ENCODE data around the gene SFTPA1.
"Not testable (repeated sequence)": the region's sequence is repeated elsewhere in the genome, so short reads cannot be mapped to it uniquely, and the experiment has no call there.

The SFTPA1 gene

GRCh38 chr10:79638318-79638717 is 27.6 kb downstream of the SFTPA1 start:
- TF ChIP-seq CTCF (IDR thresholded peaks at IDR 0.05; ENCODE audit: insufficient read depth, low read length, poor library complexity, severe bottlenecking): no peak
- Histone ChIP-seq H3K4me3 (replicated peaks; ENCODE audit: low read depth, low read length) (no peak overlapping the region), H3K27me3 (replicated peaks; ENCODE audit: control insufficient read depth, insufficient read depth, low read length) (no peaks in the 10 kb centered on the region), H3K36me3 (ENCODE audit: control insufficient read depth, insufficient read depth, low read length) (no peaks in the 10 kb centered on the region)
- no peak for DNase-seq (ENCODE audit: extremely low read depth, insufficient read length)

GRCh38 chr10:79652695-79653094 is 42.0 kb downstream of the SFTPA1 start:
- not testable (repeated sequence) for H3K4me3 ChIP-seq (replicated peaks; ENCODE audit: low read depth, low read length)

GRCh38 chr10:79663287-79663686 is 52.5 kb downstream of the SFTPA1 start:
- H3K27me3 ChIP-seq (replicated peaks; ENCODE audit: control insufficient read depth, insufficient read depth, low read length); H3K36me3 ChIP-seq (ENCODE audit: control insufficient read depth, insufficient read depth, low read length); H3K4me3 ChIP-seq (replicated peaks; ENCODE audit: low read depth, low read length); DNase-seq (ENCODE audit: extremely low read depth, insufficient read length): not testable (repeated sequence)

More at GRCh38 chr10:79652695-79653094, 42.0 kb downstream of the SFTPA1 start:
- not testable (repeated sequence) for H3K27me3 ChIP-seq (replicated peaks; ENCODE audit: control insufficient read depth, insufficient read depth, low read length); DNase-seq (ENCODE audit: extremely low read depth, insufficient read length); H3K36me3 ChIP-seq (ENCODE audit: control insufficient read depth, insufficient read depth, low read length)

- not testable (repeated sequence) for H3K4me3 ChIP-seq (replicated peaks; ENCODE audit: low read depth, low read length); DNase-seq (ENCODE audit: extremely low read depth, insufficient read length); H3K36me3 ChIP-seq (ENCODE audit: control insufficient read depth, insufficient read depth, low read length); H3K27me3 ChIP-seq (replicated peaks; ENCODE audit: control insufficient read depth, insufficient read depth, low read length)
Measured at GRCh38 chr10:79664686-79665085, 53.9 kb downstream of the SFTPA1 start.
